ENCODE data around the gene DEFB123.

DNA sequence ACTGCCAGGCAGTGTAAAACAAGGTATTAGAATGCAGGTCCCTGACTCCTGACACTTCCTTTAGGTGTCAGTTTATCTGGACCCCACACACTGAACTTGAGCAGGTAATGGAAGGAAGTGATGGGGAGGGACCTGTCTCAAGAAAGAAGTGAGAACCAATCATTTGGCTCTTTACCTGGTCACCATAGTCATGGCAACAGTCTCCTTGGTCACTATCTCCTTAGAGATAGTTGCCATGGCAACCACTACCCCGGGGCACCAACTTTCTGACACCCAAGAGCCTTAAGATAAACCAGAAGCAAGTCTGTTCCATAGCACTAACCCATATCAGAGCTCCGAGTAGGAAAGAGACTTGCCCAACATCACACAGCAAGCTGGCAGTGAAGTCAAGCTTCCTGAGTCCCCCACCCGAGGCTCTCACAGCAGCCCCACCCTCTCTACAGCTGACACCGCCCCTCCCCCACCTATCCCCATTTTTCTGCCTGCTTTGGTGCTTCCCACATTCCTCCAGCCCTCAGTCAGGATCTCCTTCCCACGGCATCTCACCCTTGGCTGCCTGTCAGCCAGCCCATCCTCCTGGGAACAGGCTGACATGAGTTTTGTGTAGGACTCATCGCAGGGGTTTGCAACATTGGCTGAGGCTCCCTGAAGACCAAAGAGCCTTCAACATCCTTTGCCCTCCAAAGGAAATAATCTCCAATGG lies 57.6 kb downstream of the DEFB123 start:
- TF ChIP-seq, protein P1, sequence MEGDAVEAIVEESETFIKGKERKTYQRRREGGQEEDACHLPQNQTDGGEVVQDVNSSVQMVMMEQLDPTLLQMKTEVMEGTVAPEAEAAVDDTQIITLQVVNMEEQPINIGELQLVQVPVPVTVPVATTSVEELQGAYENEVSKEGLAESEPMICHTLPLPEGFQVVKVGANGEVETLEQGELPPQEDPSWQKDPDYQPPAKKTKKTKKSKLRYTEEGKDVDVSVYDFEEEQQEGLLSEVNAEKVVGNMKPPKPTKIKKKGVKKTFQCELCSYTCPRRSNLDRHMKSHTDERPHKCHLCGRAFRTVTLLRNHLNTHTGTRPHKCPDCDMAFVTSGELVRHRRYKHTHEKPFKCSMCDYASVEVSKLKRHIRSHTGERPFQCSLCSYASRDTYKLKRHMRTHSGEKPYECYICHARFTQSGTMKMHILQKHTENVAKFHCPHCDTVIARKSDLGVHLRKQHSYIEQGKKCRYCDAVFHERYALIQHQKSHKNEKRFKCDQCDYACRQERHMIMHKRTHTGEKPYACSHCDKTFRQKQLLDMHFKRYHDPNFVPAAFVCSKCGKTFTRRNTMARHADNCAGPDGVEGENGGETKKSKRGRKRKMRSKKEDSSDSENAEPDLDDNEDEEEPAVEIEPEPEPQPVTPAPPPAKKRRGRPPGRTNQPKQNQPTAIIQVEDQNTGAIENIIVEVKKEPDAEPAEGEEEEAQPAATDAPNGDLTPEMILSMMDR (IDR thresholded peaks at IDR 0.05; ENCODE audit: insufficient read depth, low read length) = no peak
- no peak for TF ChIP-seq POLR2AphosphoS5 (IDR thresholded peaks at IDR 0.05; ENCODE audit: low read depth)
- TF ChIP-seq, protein P2, sequence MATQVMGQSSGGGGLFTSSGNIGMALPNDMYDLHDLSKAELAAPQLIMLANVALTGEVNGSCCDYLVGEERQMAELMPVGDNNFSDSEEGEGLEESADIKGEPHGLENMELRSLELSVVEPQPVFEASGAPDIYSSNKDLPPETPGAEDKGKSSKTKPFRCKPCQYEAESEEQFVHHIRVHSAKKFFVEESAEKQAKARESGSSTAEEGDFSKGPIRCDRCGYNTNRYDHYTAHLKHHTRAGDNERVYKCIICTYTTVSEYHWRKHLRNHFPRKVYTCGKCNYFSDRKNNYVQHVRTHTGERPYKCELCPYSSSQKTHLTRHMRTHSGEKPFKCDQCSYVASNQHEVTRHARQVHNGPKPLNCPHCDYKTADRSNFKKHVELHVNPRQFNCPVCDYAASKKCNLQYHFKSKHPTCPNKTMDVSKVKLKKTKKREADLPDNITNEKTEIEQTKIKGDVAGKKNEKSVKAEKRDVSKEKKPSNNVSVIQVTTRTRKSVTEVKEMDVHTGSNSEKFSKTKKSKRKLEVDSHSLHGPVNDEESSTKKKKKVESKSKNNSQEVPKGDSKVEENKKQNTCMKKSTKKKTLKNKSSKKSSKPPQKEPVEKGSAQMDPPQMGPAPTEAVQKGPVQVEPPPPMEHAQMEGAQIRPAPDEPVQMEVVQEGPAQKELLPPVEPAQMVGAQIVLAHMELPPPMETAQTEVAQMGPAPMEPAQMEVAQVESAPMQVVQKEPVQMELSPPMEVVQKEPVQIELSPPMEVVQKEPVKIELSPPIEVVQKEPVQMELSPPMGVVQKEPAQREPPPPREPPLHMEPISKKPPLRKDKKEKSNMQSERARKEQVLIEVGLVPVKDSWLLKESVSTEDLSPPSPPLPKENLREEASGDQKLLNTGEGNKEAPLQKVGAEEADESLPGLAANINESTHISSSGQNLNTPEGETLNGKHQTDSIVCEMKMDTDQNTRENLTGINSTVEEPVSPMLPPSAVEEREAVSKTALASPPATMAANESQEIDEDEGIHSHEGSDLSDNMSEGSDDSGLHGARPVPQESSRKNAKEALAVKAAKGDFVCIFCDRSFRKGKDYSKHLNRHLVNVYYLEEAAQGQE (IDR thresholded peaks at IDR 0.05; ENCODE audit: insufficient replicate concordance, low read depth) = no peak
